Suprapubic skin (tissue), 4 donors: ENCODE measurements around the gene KRTAP21-3. TPM values are rescaled to one million over a fixed set of nuclear protein-coding genes. Genes with fewer than 3 reads are reported as not detected.

Experiments used
- DNase-seq, 2 donors: peaks; one replicate each; pipeline ENCODE4 v3.0.0-alpha.2; 2019; ENCODE audit warnings: low spot score in 2 of 2
- H3K27ac ChIP-seq: fragments of 200-600 bp; sonication (generic); one replicate; pipeline ENCODE4 v1.5.1; 2019
- H3K27me3 ChIP-seq: fragments of 200-600 bp; sonication (generic); one replicate; pipeline ENCODE4 v1.5.1; 2019
- H3K36me3 ChIP-seq: fragments of 200-600 bp; sonication (generic); one replicate; pipeline ENCODE4 v1.5.1; 2019
- H3K4me1 ChIP-seq: fragments of 200-600 bp; sonication (generic); one replicate; pipeline ENCODE4 v1.5.1; 2019
- H3K4me3 ChIP-seq: fragments of 200-600 bp; sonication (generic); one replicate; pipeline ENCODE4 v1.5.1; 2019; ENCODE audit warnings: mild to moderate bottlenecking
- H3K9me3 ChIP-seq: fragments of 200-600 bp; sonication (generic); one replicate; pipeline ENCODE4 v1.5.1; 2019
- CTCF ChIP-seq, 2 donors: fragments of 200-600 bp in 1 of 2; fragments of 450-650 bp in 1 of 2; sonication (generic) in 1 of 2; IDR thresholded peaks; one replicate each; pipeline ENCODE4 v1.5.1; 2016 to 2019; ENCODE audit warnings: antibody characterized with exemption in 2 of 2, mild to moderate bottlenecking in 1 of 2, moderate library complexity in 1 of 2
- EP300 ChIP-seq: sonication (generic); formaldehyde crosslinking; IDR thresholded peaks from one replicate; pipeline ENCODE4 v1.6.1; 2017; ENCODE audit warnings: antibody characterized with exemption
- POLR2A ChIP-seq, 2 donors: fragments of 450-650 bp; IDR thresholded peaks; one replicate each; pipeline ENCODE4 v1.6.1; 2017; ENCODE audit warnings: antibody characterized with exemption in 2 of 2, mild to moderate bottlenecking in 2 of 2, moderate library complexity in 2 of 2
- POLR2AphosphoS5 ChIP-seq, 3 donors: sonication (generic); formaldehyde crosslinking; IDR thresholded peaks; one replicate each; pipeline ENCODE4 v1.6.1; 2017; ENCODE audit warnings: antibody characterized with exemption in 3 of 3
- WGBS: methylation state at CpG from one replicate; pipeline ENCODE4 v1.1.5; 2018; 5-methylcytosine and 5-hydroxymethylcytosine counted together
- total RNA-seq, 4 donors: library from RNA; depleted of rRNA; stranded (reverse); fragments of >200 nt; gene quantifications; one replicate each; pipeline ENCODE4 v1.1.0, GENCODE V29; 2016

Gene KRTAP21-3
- total RNA-seq, 4 donors from 2014 or later = not detected

DNA sequence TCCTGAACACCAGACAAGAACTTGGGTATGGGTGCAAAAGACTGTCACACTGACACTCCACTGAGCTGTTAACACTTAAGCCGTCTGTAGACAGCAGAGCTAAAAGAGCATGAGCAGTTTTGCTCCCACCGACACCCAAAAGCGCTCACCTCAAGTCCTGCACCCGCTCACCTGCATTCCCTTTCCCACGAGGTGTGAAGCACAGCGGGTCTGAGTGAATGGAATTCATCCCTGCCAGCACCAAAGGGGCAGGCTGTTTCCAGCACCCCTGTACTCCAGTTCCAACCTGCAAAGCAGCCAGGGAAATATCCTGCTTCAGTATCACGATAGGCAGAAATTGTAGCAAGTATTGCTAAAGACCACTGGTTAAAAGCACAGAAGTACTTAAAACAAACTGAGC is 28.8 kb downstream of the KRTAP21-3 start:
- WGBS = 67% methylated on average over 7 of the region's 7 CpGs
- no peak for DNase-seq
- H3K36me3 ChIP-seq = no peaks in the 10 kb centered on the region

DNA sequence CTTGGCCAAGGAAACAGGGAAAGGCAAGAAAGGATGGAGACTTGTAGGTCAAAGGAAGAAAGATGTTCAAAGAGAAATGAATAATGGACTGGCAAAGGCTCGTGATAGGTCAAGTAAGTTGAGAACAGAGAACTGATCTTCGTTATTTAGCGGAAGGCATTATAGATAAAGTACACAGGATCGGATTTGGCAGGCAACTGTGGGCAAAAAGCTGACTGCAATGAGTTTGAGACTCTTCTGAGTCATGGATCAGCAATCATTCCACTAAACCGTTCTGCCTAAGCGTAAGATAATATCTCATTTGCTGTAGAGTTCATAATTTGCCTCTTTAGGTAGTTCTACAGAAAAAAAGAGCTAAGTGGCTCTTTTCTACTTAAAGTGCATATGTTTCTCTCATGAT is 34.1 kb downstream of the KRTAP21-3 start:
- H3K9me3 ChIP-seq = peaks cover 5% of the 10 kb centered on the region
- H3K27me3 ChIP-seq = no peaks in the 10 kb centered on the region
- no peak overlapping the region for H3K27ac ChIP-seq
- no peak for TF ChIP-seq EP300
- no peak for DNase-seq
- H3K4me1 ChIP-seq = no peaks in the 10 kb centered on the region
- WGBS = 69% methylated on average over 6 of the region's 6 CpGs
- no peaks in the 10 kb centered on the region for H3K36me3 ChIP-seq
- H3K4me3 ChIP-seq = no peak overlapping the region

More for the DNA sequence above, 28.8 kb downstream of the KRTAP21-3 start:
- Histone ChIP-seq H3K27ac (no peak overlapping the region), H3K9me3 (no peaks in the 10 kb centered on the region), H3K27me3 (no peaks in the 10 kb centered on the region), H3K4me3 (no peak overlapping the region), H3K4me1 (no peaks in the 10 kb centered on the region)
- no peak for TF ChIP-seq EP300
- TF ChIP-seq POLR2AphosphoS5 (IDR thresholded peaks at IDR 0.05) = no peak
- TF ChIP-seq POLR2A (IDR thresholded peaks at IDR 0.05) = no peak
- no peak for TF ChIP-seq CTCF (IDR thresholded peaks at IDR 0.05)

- Histone ChIP-seq H3K4me1 (no peaks in the 10 kb centered on the region), H3K9me3 (peaks cover 5% of the 10 kb centered on the region), H3K36me3 (no peaks in the 10 kb centered on the region), H3K27ac (no peak overlapping the region), H3K27me3 (no peaks in the 10 kb centered on the region), H3K4me3 (no peak overlapping the region)
- TF ChIP-seq POLR2A (IDR thresholded peaks at IDR 0.05) (no peak), CTCF (IDR thresholded peaks at IDR 0.05) (no peak), POLR2AphosphoS5 (IDR thresholded peaks at IDR 0.05) (no peak), EP300 (no peak)
- WGBS = 35% methylated on average over 1 of the region's 1 CpG
- DNase-seq = no peak
Measured at GRCh38 chr21:30680586-30680985, 38.0 kb downstream of the KRTAP21-3 start.

- H3K9me3 ChIP-seq = no peaks in the 10 kb centered on the region
- H3K4me1 ChIP-seq = no peaks in the 10 kb centered on the region
- DNase-seq = no peak
- TF ChIP-seq EP300 (no peak), POLR2A (IDR thresholded peaks at IDR 0.05) (no peak), CTCF (IDR thresholded peaks at IDR 0.05) (no peak), POLR2AphosphoS5 (IDR thresholded peaks at IDR 0.05) (no peak)
- H3K27ac ChIP-seq = no peak overlapping the region
- no peak overlapping the region for H3K4me3 ChIP-seq
- H3K36me3 ChIP-seq = no peaks in the 10 kb centered on the region
- no peaks in the 10 kb centered on the region for H3K27me3 ChIP-seq
Measured at GRCh38 chr21:30676737-30677136, 41.8 kb downstream of the KRTAP21-3 start.

DNA sequence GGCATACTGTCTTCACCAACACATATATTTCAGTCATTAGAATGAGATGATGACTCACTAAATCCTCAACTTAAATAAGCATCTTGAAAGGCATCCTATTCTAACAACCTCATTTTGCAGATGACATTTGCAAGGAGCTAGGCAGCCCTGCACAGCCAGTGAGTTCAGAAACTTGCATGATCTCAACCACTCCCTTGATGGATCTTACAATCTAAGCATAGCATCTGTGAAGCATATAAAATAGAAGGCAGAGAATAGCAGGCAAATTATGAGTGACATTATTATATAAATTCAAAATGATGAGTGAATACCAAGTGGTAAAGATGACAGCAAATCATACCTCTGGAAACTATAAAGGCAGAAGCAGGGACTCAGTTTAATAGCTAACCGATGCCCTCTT is 44.3 kb downstream of the KRTAP21-3 start:
- Histone ChIP-seq H3K4me1 (no peaks in the 10 kb centered on the region), H3K27ac (no peak overlapping the region), H3K36me3 (no peaks in the 10 kb centered on the region), H3K27me3 (no peaks in the 10 kb centered on the region), H3K4me3 (no peak overlapping the region), H3K9me3 (no peaks in the 10 kb centered on the region)
- no peak for DNase-seq
- WGBS = 84% methylated on average over 1 of the region's 1 CpG
- no peak for TF ChIP-seq POLR2AphosphoS5 (IDR thresholded peaks at IDR 0.05)
- TF ChIP-seq POLR2A (IDR thresholded peaks at IDR 0.05) = no peak
- no peak for TF ChIP-seq CTCF (IDR thresholded peaks at IDR 0.05)
- TF ChIP-seq EP300 = no peak

GRCh38 chr21:30672985-30673650 is 45.5 kb downstream of the KRTAP21-3 start:
- 84% methylated on average over 2 of the region's 2 CpGs for WGBS

More at GRCh38 chr21:30672985-30673650, 45.5 kb downstream of the KRTAP21-3 start:
- Histone ChIP-seq H3K36me3 (no peaks in the 10 kb centered on the region), H3K27me3 (no peaks in the 10 kb centered on the region), H3K4me1 (no peaks in the 10 kb centered on the region), H3K27ac (no peak overlapping the region), H3K9me3 (no peaks in the 10 kb centered on the region), H3K4me3 (no peak overlapping the region)
- TF ChIP-seq POLR2AphosphoS5 (IDR thresholded peaks at IDR 0.05) (no peak), CTCF (IDR thresholded peaks at IDR 0.05) (no peak), POLR2A (IDR thresholded peaks at IDR 0.05) (no peak), EP300 (no peak)
- no peak for DNase-seq
